Parathyroid adenoma (tissue), 2 donors: ENCODE data around the gene ERCC2.
"Not testable (repeated sequence)": the region's sequence is repeated elsewhere in the genome, so short reads cannot be mapped to it uniquely, and the experiment has no call there.

Experiments used
- H2AFZ ChIP-seq: fragments of 300-600 bp; sonication (generic); one replicate; pipeline ENCODE4 v1.7.0; 2017; ENCODE audit warnings: antibody characterized with exemption, mild to moderate bottlenecking
- H3K27ac ChIP-seq: fragments of 300-600 bp; sonication (generic); one replicate; pipeline ENCODE4 v1.7.0; 2017
- H3K27me3 ChIP-seq: fragments of 300-600 bp; sonication (generic); one replicate; pipeline ENCODE4 v1.7.0; 2017; ENCODE audit warnings: low read length; ENCODE audit not compliant: control insufficient read depth, insufficient read depth
- H3K36me3 ChIP-seq: fragments of 300-600 bp; sonication (generic); one replicate; pipeline ENCODE4 v1.7.0; 2017; ENCODE audit warnings: low read length; ENCODE audit not compliant: control insufficient read depth, insufficient read depth
- H3K4me1 ChIP-seq: fragments of 300-600 bp; sonication (generic); one replicate; pipeline ENCODE4 v1.7.0; 2017; ENCODE audit warnings: control low read depth
- H3K4me2 ChIP-seq: fragments of 300-600 bp; sonication (generic); one replicate; pipeline ENCODE4 v1.7.0; 2017; ENCODE audit warnings: low read length
- H3K4me3 ChIP-seq: fragments of 300-600 bp; sonication (generic); one replicate; pipeline ENCODE4 v1.7.0; 2017; ENCODE audit warnings: low read depth, low read length
- H3K79me2 ChIP-seq: fragments of 300-600 bp; sonication (generic); one replicate; pipeline ENCODE4 v1.7.0; 2017; ENCODE audit warnings: control low read depth
- H3K9ac ChIP-seq: fragments of 300-600 bp; sonication (generic); one replicate; pipeline ENCODE4 v1.7.0; 2017; ENCODE audit warnings: mild to moderate bottlenecking
- H3K9me3 ChIP-seq: fragments of 300-600 bp; sonication (generic); one replicate; pipeline ENCODE4 v1.7.0; 2017; ENCODE audit warnings: low read length; ENCODE audit not compliant: control insufficient read depth
- TF ChIP-seq, protein P1 (sequence below): fragments of 300-600 bp; sonication (generic); IDR thresholded peaks from one replicate; pipeline ENCODE4 v1.7.0; 2017; ENCODE audit warnings: antibody characterized with exemption, mild to moderate bottlenecking
- donor health status: primary hyperparathyroidism.

ERCC2 gene

DNA sequence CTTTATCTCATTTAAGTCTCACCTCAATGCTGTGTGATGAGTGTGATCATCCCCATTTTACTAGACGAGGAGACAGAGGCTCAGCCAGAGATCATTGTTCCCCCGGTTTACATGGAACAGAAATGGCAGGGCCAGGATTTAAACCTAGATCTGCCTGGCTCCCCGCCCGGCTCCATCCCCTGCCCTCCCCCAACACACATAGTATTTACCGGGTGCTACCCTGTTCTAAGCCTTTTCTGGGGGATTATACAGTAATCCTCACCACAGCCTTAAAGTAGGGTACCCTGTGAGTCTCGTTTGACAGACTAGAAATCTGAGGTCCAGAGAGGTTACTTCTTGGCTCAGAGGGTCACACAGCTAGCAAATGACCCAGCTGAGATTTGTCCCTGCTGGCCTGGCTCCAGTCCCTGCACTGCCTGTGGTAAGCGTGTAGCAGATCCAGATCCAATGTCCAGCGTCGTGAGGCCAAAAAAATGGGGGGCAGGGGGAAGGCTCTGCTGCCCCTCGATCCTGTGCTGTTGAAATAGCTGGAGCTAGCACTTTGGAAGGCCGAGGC lies 33.6 kb downstream of the ERCC2 start:
- Histone ChIP-seq H3K27ac (no peak overlapping the region), H3K27me3 (no peaks in the 10 kb centered on the region), H3K4me1 (no peaks in the 10 kb centered on the region), H3K79me2 (no peaks in the 10 kb centered on the region), H3K4me3 (no peak overlapping the region), H3K9ac (no peak overlapping the region), H3K9me3 (no peaks in the 10 kb centered on the region), H3K36me3 (no peaks in the 10 kb centered on the region), H2AFZ (no peak overlapping the region), H3K4me2 (no peak overlapping the region)
- TF ChIP-seq, protein P1, sequence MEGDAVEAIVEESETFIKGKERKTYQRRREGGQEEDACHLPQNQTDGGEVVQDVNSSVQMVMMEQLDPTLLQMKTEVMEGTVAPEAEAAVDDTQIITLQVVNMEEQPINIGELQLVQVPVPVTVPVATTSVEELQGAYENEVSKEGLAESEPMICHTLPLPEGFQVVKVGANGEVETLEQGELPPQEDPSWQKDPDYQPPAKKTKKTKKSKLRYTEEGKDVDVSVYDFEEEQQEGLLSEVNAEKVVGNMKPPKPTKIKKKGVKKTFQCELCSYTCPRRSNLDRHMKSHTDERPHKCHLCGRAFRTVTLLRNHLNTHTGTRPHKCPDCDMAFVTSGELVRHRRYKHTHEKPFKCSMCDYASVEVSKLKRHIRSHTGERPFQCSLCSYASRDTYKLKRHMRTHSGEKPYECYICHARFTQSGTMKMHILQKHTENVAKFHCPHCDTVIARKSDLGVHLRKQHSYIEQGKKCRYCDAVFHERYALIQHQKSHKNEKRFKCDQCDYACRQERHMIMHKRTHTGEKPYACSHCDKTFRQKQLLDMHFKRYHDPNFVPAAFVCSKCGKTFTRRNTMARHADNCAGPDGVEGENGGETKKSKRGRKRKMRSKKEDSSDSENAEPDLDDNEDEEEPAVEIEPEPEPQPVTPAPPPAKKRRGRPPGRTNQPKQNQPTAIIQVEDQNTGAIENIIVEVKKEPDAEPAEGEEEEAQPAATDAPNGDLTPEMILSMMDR: no peak

- not testable (repeated sequence) for H3K36me3 ChIP-seq, H3K9me3 ChIP-seq, H3K4me1 ChIP-seq, H3K79me2 ChIP-seq, H2AFZ ChIP-seq, H3K27ac ChIP-seq, H3K4me2 ChIP-seq, H3K9ac ChIP-seq, H3K27me3 ChIP-seq, H3K4me3 ChIP-seq
Observed at GRCh38 chr19:45334881-45335280, 35.5 kb downstream of the ERCC2 start.

DNA sequence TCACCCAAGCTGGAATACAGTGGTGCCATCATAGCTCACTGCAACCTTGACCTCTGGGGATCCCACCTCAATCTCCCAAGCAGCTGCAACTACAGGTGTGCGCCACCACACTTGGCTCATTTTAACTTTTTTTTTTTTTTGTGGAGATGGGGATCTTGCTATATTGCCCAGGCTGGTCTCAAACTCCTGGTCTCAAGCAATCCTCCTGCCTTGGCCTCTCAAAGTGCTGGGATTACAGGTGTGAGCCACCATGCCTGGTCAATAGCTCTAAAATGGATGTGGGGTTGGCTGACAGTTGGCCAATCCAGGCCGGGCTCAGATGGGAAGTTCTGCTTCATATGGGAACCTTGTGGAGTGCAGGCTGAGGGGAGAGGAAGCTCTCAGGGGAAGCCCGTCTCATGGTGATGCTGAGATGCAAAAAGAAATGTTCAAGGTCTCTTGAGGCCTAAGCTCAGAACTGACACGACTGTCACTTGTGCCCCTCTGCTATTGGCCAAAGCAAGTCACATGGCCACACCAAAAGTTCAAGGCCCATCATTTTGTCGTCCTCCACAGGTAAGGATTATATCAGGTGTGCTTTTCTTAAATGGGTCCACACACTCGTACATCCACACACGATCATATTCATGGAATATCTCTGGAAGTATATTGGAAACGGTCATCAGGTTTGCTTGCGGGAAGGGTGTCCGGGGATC lies 36.6 kb downstream of the ERCC2 start:
- H2AFZ ChIP-seq: no peak overlapping the region
- H3K36me3 ChIP-seq: no peaks in the 10 kb centered on the region
- no peak overlapping the region for H3K27ac ChIP-seq
- no peaks in the 10 kb centered on the region for H3K9me3 ChIP-seq
- no peaks in the 10 kb centered on the region for H3K27me3 ChIP-seq
- no peaks in the 10 kb centered on the region for H3K79me2 ChIP-seq
- H3K4me1 ChIP-seq: no peaks in the 10 kb centered on the region
- H3K4me3 ChIP-seq: no peak overlapping the region
- H3K9ac ChIP-seq: no peak overlapping the region
- no peak overlapping the region for H3K4me2 ChIP-seq
- TF ChIP-seq, protein P1: no peak

- H3K27me3 ChIP-seq: no peaks in the 10 kb centered on the region
- no peaks in the 10 kb centered on the region for H3K36me3 ChIP-seq
- no peak overlapping the region for H2AFZ ChIP-seq
- H3K4me1 ChIP-seq: no peaks in the 10 kb centered on the region
- H3K9me3 ChIP-seq: no peaks in the 10 kb centered on the region
- no peaks in the 10 kb centered on the region for H3K79me2 ChIP-seq
- H3K9ac ChIP-seq: no peak overlapping the region
- no peak overlapping the region for H3K4me2 ChIP-seq
- TF ChIP-seq, protein P1: no peak
- H3K4me3 ChIP-seq: no peak overlapping the region
- no peak overlapping the region for H3K27ac ChIP-seq
Observed at GRCh38 chr19:45331411-45331810, 39.0 kb downstream of the ERCC2 start.

GRCh38 chr19:45327404-45328143 lies 42.8 kb downstream of the ERCC2 start:
- TF ChIP-seq, protein P1: no peak
- Histone ChIP-seq H2AFZ (no peak overlapping the region), H3K9ac (no peak overlapping the region), H3K36me3 (no peaks in the 10 kb centered on the region), H3K79me2 (no peaks in the 10 kb centered on the region), H3K9me3 (no peaks in the 10 kb centered on the region), H3K4me3 (no peak overlapping the region), H3K4me2 (no peak overlapping the region), H3K27me3 (no peaks in the 10 kb centered on the region), H3K27ac (no peak overlapping the region), H3K4me1 (no peaks in the 10 kb centered on the region)
